Liver (tissue), 3 donors: ENCODE data around the gene MED27.

Source experiments
- CTCF ChIP-seq: fragments of 150-350 bp; IDR thresholded peaks from 2 replicates; pipeline ENCODE4 v1.5.1; 2017; ENCODE audit warnings: improper control_type of control experiment, low read depth, low read length; ENCODE audit not compliant: missing input control
- EGR1 ChIP-seq, 2 donors: IDR thresholded peaks; 2 replicates each; pipeline ENCODE4 v1.6.1; 2016 to 2018; ENCODE audit warnings: antibody characterized with exemption in 2 of 2, low read depth in 2 of 2
- FOXA1 ChIP-seq: IDR thresholded peaks from 2 replicates; pipeline ENCODE4 v1.6.1; 2016; ENCODE audit warnings: antibody characterized with exemption
- GABPA ChIP-seq, 2 donors: IDR thresholded peaks in 1 of 2; conservative IDR thresholded peaks in 1 of 2; 2 replicates each; pipeline ENCODE4 v1.6.1; 2016; ENCODE audit warnings: antibody characterized with exemption in 2 of 2, mild to moderate bottlenecking in 1 of 2, moderate library complexity in 1 of 2
- HNF4A ChIP-seq, 2 donors: conservative IDR thresholded peaks; 2 replicates each; pipeline ENCODE4 v1.6.1; 2016; ENCODE audit warnings: antibody characterized with exemption in 2 of 2, mild to moderate bottlenecking in 2 of 2
- JUND ChIP-seq, 2 donors: IDR thresholded peaks; 2 replicates each; pipeline ENCODE4 v1.6.1; 2016; ENCODE audit warnings: antibody characterized with exemption in 2 of 2
- NR2F2 ChIP-seq: IDR thresholded peaks from 2 replicates; pipeline ENCODE4 v1.6.1; 2016; ENCODE audit warnings: antibody characterized with exemption
- RAD21 ChIP-seq, 2 donors: IDR thresholded peaks; 2 replicates each; pipeline ENCODE4 v1.6.1; 2016; ENCODE audit warnings: antibody characterized with exemption in 2 of 2, mild to moderate bottlenecking in 2 of 2
- RXRA ChIP-seq, 2 donors: IDR thresholded peaks; 2 replicates each; pipeline ENCODE4 v1.6.1; 2017 to 2018; ENCODE audit warnings: antibody characterized with exemption in 2 of 2, mild to moderate bottlenecking in 1 of 2
- TAF1 ChIP-seq: conservative IDR thresholded peaks from 2 replicates; pipeline ENCODE4 v1.6.1; 2016; ENCODE audit warnings: antibody characterized with exemption, mild to moderate bottlenecking
- YY1 ChIP-seq: IDR thresholded peaks from 2 replicates; pipeline ENCODE4 v1.6.1; 2016; ENCODE audit warnings: antibody characterized with exemption, mild to moderate bottlenecking
- ZBTB33 ChIP-seq: IDR thresholded peaks from 2 replicates; pipeline ENCODE4 v1.6.1; 2016; ENCODE audit warnings: antibody characterized with exemption
- TF ChIP-seq, protein P1 (sequence below): IDR thresholded peaks from 2 replicates; pipeline ENCODE4 v1.6.1; 2016; ENCODE audit warnings: antibody characterized with exemption
- TF ChIP-seq, protein P2 (sequence below): IDR thresholded peaks from 2 replicates; pipeline ENCODE4 v1.6.1; 2016; ENCODE audit warnings: antibody characterized with exemption, mild to moderate bottlenecking
- donor health status: healthy.
- donor health status: healthy.

DNA sequence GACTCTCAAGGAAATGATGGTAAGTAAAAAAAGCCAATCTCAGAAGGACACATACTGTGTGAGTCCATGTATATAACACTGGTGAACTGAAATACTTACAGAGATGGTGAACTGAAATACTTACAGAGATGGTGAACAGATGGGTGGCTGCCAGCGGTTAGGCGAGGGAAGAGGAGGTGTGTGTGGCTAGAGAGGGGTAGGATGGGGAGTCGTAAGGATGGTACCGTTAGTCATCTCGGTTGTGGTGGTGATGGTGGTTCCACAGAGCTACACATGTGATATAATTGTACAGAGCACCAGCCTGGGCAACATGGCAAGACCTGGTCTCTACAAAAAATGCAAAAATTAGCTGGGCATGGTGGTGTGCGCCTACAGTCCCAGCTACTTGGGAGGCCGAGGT lies 226.2 kb downstream of the MED27 start:
- TF ChIP-seq NR2F2 (no peak), FOXA1 (no peak), CTCF (no peak), YY1 (no peak), RAD21 (IDR thresholded peaks at IDR 0.05) (no peak), EGR1 (IDR thresholded peaks at IDR 0.05; ENCODE audit: low read depth in 2 of 2) (no peak), HNF4A (conservative IDR thresholded peaks at IDR 0.05) (no peak), RXRA (IDR thresholded peaks at IDR 0.05) (no peak), GABPA (IDR thresholded peaks at IDR 0.05 in 1 of 2, conservative IDR thresholded peaks at IDR 0.05 in 1 of 2) (no peak), ZBTB33 (no peak), TAF1 (no peak), JUND (IDR thresholded peaks at IDR 0.05) (no peak)
- TF ChIP-seq, protein P1, sequence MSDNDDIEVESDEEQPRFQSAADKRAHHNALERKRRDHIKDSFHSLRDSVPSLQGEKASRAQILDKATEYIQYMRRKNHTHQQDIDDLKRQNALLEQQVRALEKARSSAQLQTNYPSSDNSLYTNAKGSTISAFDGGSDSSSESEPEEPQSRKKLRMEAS, result no peak
- TF ChIP-seq, protein P2, sequence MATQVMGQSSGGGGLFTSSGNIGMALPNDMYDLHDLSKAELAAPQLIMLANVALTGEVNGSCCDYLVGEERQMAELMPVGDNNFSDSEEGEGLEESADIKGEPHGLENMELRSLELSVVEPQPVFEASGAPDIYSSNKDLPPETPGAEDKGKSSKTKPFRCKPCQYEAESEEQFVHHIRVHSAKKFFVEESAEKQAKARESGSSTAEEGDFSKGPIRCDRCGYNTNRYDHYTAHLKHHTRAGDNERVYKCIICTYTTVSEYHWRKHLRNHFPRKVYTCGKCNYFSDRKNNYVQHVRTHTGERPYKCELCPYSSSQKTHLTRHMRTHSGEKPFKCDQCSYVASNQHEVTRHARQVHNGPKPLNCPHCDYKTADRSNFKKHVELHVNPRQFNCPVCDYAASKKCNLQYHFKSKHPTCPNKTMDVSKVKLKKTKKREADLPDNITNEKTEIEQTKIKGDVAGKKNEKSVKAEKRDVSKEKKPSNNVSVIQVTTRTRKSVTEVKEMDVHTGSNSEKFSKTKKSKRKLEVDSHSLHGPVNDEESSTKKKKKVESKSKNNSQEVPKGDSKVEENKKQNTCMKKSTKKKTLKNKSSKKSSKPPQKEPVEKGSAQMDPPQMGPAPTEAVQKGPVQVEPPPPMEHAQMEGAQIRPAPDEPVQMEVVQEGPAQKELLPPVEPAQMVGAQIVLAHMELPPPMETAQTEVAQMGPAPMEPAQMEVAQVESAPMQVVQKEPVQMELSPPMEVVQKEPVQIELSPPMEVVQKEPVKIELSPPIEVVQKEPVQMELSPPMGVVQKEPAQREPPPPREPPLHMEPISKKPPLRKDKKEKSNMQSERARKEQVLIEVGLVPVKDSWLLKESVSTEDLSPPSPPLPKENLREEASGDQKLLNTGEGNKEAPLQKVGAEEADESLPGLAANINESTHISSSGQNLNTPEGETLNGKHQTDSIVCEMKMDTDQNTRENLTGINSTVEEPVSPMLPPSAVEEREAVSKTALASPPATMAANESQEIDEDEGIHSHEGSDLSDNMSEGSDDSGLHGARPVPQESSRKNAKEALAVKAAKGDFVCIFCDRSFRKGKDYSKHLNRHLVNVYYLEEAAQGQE, result no peak
